ENCODE measurements around the gene ACTRT3.
"Not testable (repeated sequence)": the region's sequence is repeated elsewhere in the genome, so short reads cannot be mapped to it uniquely, and the experiment has no call there.

Gene ACTRT3

DNA sequence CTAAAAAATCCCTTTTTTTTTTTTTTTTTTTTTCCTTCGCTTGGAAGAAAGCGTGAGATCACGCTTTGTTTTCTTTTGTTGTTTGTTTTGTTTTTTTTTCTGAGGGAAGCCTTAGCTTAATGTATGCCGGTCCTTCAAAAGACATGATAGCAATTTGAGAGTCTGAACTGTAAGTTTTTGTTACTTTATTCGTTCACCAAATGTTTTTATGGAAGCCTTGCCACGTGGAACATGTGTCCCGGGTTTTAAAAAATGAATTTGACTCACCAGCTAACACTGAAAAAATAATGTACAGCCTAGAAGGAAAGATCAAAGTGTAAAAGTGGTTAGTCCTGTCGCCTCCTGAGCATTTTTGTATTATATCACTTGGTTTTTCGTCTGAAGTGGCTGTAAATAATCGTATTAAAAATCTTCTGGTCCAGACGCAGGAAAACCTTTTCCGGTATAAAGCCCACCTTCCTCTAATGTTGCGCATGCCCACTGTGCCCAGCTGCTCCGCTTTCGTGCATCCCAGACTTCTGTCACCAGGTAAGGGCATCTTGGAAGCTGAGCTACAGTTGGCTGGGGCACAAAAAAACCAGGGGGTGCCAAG is 3.0 kb upstream of the ACTRT3 start:
- peak; percentile 50 for DNase-seq

GRCh38 chr3:169771497-169772304 is 2.3 kb upstream of the ACTRT3 start:
- DNase-seq: peak; percentile 67

DNA sequence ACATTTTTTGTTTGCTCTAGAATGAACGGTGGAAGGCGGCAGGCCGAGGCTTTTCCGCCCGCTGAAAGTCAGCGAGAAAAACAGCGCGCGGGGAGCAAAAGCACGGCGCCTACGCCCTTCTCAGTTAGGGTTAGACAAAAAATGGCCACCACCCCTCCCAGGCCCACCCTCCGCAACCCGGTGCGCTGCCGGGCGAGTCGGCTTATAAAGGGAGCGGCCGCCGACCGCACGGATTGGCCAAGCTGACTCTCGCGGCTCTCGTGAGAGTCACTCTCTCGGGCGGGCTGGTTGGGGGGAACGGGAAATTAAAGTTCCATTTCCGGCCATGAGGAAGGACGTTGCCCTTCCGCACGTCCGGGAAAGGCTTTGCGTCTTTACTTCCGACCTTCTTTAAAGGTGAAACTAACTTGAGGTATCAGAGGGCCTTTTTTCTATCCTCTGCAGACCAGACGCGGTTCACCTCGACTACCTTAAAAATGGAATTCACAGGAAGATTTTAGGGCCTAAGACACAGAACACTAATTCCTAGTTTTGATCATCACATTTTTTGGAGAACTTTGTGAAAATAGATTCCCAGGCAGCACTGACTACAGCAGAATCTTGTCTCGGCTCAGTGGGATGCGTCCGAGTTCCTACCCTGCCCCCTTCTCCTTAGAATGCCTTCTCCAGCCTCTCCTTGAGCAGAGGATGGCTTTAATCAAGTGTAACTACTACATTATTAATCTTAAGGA is 4.3 kb downstream of the ACTRT3 start, which contains the start of gene TERC:
TERC (minus strand) TSS at position 179 of the 731 bp plus-strand sequence.
- DNase-seq: peak; percentile 65

DNA sequence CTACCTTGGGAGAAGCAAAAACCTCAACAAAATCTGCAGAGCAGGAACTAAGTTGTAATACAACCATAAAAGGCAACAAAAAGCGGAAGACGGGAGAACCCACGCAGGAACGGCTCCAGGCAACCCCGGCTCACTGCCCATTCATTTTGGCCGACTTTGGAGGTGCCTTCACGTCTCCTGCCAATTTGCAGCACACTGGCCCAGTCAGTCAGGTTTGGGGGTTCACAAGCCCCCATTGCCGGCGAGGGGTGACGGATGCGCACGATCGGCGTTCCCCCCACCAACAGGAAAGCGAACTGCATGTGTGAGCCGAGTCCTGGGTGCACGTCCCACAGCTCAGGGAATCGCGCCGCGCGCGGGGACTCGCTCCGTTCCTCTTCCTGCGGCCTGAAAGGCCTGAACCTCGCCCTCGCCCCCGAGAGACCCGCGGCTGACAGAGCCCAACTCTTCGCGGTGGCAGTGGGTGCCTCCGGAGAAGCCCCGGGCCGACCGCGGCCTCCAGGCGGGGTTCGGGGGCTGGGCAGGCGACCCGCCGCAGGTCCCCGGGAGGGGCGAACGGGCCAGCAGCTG is 5.0 kb downstream of the ACTRT3 start:
- DNase-seq: no peak

GRCh38 chr3:169760479-169760878 is 8.9 kb downstream of the ACTRT3 start:
- DNase-seq: no peak

DNA sequence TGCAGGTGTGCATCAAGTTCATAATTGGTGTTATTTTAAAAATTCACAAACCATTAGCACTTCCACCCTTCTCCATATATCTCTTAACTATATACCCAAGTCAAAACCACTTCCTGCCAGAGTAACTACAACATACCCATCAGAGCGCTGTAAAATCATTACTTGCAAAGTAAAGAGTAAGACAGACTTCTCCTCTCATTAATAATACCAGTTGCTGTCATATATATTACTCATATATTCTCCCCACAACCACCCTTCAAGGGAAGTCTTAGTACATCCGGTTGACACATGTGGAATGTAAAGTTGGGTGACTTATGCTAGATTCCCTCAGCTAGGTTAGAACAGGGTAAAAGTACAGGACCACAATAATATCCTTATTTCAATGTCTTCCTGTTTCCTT is 10.1 kb downstream of the ACTRT3 start:
- no peak for DNase-seq

GRCh38 chr3:169758359-169758994 is 10.9 kb downstream of the ACTRT3 start:
- DNase-seq: no peak

- DNase-seq: no peak
Observed at GRCh38 chr3:169755488-169755887, 13.9 kb downstream of the ACTRT3 start.

- no peak for DNase-seq
Observed at GRCh38 chr3:169754711-169755110, 14.7 kb downstream of the ACTRT3 start.

- DNase-seq: no peak
Observed at GRCh38 chr3:169751875-169752274, 17.5 kb downstream of the ACTRT3 start.

GRCh38 chr3:169750665-169751064 is 18.7 kb downstream of the ACTRT3 start:
- DNase-seq: no peak

- DNase-seq: no peak
Observed at GRCh38 chr3:169748670-169749069, 20.7 kb downstream of the ACTRT3 start.

DNA sequence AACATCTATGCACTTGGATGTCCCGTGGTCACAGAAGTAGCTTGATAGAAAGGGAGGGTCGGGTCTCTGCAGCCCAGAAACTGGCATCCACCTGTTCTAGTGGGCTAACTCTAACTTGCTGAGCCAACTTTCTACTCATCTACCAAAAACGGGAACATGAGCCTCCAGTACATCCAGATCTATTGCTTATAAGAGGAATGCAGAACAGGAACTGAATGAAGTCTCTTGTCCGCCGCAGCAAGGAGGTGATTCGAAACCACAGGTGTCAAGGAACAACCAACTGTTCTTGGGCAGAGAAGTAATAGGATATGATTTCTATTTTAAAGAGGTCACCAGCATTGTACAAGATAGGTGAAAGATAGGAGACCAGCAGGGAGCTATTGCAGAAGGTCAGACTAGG is 22.4 kb downstream of the ACTRT3 start:
- DNase-seq: no peak

- DNase-seq: no peak
Observed at GRCh38 chr3:169744366-169745054, 24.9 kb downstream of the ACTRT3 start.

- no peak for DNase-seq
Observed at GRCh38 chr3:169739067-169739466, 30.3 kb downstream of the ACTRT3 start.

DNA sequence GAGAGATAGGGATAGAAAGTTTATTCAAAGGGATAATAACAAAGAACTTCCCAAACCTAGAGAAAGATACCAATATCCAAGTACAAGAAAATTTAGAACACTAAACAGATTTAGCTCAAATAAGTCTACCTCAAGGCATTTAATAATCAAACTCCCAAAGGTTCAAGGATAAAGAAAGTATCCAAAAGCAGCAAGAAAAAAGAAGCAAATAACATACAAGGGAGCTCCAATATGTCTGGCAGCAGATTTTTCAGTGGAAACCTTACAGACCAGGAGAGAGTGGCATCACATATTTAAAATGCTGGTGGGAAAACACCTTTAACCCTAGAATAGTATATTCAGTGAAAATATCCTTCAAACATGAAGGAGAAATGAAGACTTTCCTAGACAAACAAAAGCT is 37.5 kb downstream of the ACTRT3 start:
- not testable (repeated sequence) for DNase-seq

DNA sequence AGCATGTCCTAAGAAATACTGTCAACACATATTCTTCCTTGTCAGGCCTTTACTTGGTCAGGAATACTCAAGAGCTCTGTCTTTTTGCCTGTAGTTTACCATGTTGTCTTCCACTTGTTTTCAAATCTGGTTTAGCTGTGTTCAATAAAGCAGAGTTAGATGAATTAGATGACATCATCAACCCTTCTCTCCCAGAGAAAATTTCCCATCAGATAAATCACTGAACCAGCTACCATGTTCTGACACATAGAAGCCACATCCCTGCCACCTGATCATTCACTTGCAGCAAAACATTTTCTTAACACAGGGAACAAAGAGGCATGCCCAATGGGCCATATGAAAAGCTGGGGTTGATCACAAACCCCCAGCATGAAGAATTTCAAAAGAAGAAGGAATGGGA is 46.6 kb downstream of the ACTRT3 start:
- DNase-seq: no peak

- DNase-seq: not testable (repeated sequence)
Observed at GRCh38 chr3:169718415-169718814, 50.9 kb downstream of the ACTRT3 start.

Data from NCI-H1048 (cell line).